Testis (tissue), 2 donors: ENCODE measurements around the gene RAB33B.

Experiments used
- POLR2A ChIP-seq: fragments of 450-650 bp; IDR thresholded peaks from one replicate; pipeline ENCODE4 v1.6.1; 2017; ENCODE audit warnings: antibody characterized with exemption, mild to moderate bottlenecking, moderate library complexity
- TF ChIP-seq, protein P1 (sequence below), 3 experiments: fragments of 450-650 bp in 2 of 3; fragments of 200-600 bp in 1 of 3; sonication (generic) in 1 of 3; IDR thresholded peaks; one replicate each; pipeline ENCODE4 v1.5.1; 2016 to 2019; ENCODE audit warnings: antibody characterized with exemption in 3 of 3, mild to moderate bottlenecking in 2 of 3, moderate library complexity in 1 of 3

DNA sequence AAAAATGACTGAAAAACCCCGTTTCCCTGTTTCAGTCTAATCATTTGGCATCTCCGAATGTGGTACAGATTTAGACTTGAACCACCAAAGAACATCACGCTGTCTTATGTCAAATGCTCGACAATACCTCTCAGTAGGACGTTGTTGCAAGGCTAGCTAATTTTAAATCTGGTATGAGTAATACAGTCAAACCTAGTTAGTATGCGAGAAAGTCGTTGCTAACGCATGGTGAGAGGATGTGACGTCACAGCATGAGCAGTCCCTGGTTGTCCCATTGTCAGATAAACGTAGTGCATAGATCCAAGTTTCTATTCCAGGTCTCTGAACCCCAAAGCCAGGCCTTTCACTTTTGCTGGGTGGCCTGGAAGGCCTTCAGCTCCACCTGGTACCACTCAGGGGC lies 57.4 kb downstream of the RAB33B start:
- TF ChIP-seq, protein P1, sequence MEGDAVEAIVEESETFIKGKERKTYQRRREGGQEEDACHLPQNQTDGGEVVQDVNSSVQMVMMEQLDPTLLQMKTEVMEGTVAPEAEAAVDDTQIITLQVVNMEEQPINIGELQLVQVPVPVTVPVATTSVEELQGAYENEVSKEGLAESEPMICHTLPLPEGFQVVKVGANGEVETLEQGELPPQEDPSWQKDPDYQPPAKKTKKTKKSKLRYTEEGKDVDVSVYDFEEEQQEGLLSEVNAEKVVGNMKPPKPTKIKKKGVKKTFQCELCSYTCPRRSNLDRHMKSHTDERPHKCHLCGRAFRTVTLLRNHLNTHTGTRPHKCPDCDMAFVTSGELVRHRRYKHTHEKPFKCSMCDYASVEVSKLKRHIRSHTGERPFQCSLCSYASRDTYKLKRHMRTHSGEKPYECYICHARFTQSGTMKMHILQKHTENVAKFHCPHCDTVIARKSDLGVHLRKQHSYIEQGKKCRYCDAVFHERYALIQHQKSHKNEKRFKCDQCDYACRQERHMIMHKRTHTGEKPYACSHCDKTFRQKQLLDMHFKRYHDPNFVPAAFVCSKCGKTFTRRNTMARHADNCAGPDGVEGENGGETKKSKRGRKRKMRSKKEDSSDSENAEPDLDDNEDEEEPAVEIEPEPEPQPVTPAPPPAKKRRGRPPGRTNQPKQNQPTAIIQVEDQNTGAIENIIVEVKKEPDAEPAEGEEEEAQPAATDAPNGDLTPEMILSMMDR (IDR thresholded peaks at IDR 0.05): no peak
- no peak for TF ChIP-seq POLR2A
